HAP-1 (cell line): ENCODE results near the gene ZNF593OS.

Experiments used
- DNase-seq, 2 experiments: peaks; one replicate each; pipeline ENCODE4 v3.0.0-alpha.2; 2016 to 2020; ENCODE audit warnings: low spot score in 2 of 2
- H3K27me3 ChIP-seq: fragments of 250-450 bp; sonication (Bioruptor Pico); 2 replicates; pipeline ENCODE4 v1.5.1; 2020; ENCODE audit warnings: low read depth, mild to moderate bottlenecking, moderate library complexity
- H3K36me3 ChIP-seq: fragments of 250-450 bp; sonication (Bioruptor Pico); replicated peaks from 2 replicates; pipeline ENCODE4 v1.5.1; 2020; ENCODE audit warnings: mild to moderate bottlenecking
- H3K4me1 ChIP-seq: fragments of 250-450 bp; sonication (Bioruptor Pico); 2 replicates; pipeline ENCODE4 v1.5.1; 2020; ENCODE audit warnings: mild to moderate bottlenecking
- H3K4me3 ChIP-seq: fragments of 250-450 bp; sonication (Bioruptor Pico); 2 replicates; pipeline ENCODE4 v1.5.1; 2020; ENCODE audit warnings: mild to moderate bottlenecking, moderate library complexity
- H3K9me3 ChIP-seq: fragments of 250-450 bp; sonication (Bioruptor Pico); 2 replicates; pipeline ENCODE4 v1.5.1; 2020; ENCODE audit warnings: mild to moderate bottlenecking, moderate library complexity
- in situ Hi-C: fragments of 300-500 bp; cut with MboI; formaldehyde crosslinking; loops from 3 replicates; pipeline ENCODE4 v1.14.3; 2020; ENCODE audit warnings: low sequenced_read_pairs, inconsistent platforms, mixed read lengths

The ZNF593OS gene

DNA sequence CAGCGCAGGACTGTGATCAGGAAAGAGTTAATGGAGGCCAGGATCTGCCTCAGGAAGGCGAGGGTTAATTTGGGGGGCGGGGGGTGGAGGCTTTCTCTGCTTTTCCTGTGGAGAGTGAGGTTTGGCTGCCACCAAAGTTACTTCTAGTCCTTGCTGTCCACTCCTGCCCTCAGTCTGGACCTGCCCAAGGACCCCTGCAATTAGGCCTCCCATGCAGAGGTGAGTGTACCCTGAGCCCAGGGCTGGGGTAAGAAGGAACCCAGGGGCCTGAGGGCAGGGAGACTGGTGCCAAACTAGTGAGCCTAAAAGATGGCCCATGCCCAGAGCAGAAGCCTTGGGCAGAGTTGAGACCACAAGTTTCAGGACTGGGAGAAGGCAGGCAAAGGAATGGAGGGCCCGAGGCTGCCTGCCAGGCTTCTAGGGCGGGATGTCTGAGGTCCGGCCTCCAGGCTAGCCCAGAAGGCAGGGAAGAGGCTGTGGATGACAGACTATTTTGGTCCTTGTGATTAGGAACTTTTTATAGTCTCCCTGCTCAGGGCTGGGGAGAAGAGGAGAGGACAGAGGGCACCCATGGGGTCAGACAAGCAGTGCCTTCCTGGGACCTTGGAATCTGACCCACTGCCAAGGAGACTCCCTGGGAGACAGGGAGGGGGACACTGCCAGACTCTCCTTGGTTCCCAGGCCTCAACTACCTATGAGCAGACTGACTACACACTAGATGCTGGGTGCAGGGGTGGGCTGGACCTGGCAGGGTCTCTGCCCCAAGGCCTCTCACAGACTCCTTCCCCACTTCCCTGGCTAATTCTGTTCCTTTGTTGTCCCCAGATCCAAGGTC is 12.5 kb downstream of the ZNF593OS start, which contains the start of gene FAM110D:
Gene FAM110D (plus strand): TSS at position 172 of the 835 bp plus-strand sequence. CDS start 2,213 bp downstream, outside the sequence.
- Histone ChIP-seq H3K4me1 (peaks cover 19% of the 10 kb centered on the region), H3K27me3 (no peaks in the 10 kb centered on the region), H3K4me3 (no peak within 1 kb of the TSS), H3K9me3 (no peaks in the 10 kb centered on the region), H3K36me3 (no peaks in the 10 kb centered on the region)
- DNase-seq: no peak
- in situ Hi-C loops: loop anchor here (5.0 kb wide), 1 partner anchor 117 kb away; no protein-coding TSS in a partner anchor

DNA sequence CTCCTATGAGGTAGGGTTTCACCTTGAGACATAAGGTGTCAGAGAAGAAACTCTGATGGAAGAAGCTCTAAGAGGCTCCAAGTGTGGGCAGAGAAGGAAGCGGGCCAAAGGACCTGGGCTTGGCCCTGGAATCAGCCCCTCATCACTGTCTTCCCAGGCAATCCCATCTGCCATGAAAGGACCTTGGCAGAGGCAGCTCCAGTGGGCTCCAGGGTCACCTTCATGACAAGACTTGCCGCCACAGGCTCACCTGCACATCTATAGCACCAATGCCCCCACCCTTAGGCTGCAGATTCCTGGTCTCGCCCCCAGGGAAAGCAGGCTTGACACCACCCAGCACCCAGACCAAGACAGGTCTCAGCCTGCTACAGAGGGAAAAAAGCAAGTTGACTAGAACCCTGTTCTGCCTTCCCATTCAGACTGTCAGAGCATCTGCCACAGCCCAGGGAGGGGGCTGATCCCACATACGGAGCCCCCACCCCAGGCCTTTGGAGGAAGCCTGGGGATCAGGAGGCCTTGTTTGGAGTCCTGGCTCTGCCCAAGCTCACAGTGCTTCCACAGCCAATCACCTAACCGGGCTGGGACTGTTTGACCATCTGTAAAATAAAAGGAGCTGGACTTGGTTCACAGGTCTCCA is 13.2 kb downstream of the ZNF593OS start:
- DNase-seq: no peak
- Histone ChIP-seq H3K4me1 (peaks cover 16% of the 10 kb centered on the region), H3K36me3 (no peaks in the 10 kb centered on the region), H3K4me3 (no peak overlapping the region), H3K27me3 (no peaks in the 10 kb centered on the region), H3K9me3 (no peaks in the 10 kb centered on the region)
- in situ Hi-C loops: loop anchor here (5.0 kb wide), 1 partner anchor 116 kb away; no protein-coding TSS in a partner anchor

DNA sequence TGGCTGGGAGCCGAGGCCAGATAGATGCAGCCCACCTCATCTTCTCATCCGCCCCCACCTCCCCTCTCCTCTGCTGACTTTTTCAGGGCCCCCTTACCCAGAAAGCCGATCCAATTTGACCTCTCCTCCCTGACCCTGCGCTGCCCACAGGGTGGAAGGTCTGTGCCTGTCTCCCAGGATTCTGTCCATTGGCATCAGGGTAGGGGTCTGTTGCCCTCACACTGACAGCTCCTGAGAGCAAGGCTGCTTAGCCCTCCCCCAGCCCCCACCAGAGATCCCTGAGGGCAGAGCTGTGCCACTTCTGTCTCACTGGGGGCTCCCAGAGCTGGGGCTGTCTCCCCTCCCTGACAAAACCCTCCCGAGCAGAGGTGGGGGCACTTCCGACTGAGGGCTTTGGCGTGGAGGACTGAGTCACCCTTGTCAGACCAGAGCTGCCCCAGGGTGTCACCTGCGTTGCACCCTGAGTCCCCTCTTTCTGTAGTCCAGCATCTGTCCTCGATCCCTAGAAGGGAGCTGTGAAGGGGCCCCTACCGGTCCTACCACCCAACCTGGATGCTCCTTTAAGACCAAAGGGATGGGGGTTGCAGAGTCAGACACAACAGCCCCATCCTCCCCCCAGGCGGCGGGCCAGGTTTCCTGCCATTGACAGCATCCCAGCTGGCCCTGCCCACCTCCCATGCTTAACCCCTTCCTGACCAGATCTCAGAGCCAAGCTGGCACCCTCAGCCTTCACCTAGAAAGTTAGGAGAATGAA is 15.2 kb downstream of the ZNF593OS start:
- peaks cover 11% of the 10 kb centered on the region for H3K4me1 ChIP-seq
- DNase-seq: peak in 1 of 2 experiments; percentile 50
- in situ Hi-C loops: loop anchor here (5.0 kb wide), 1 partner anchor 114 kb away; no protein-coding TSS in a partner anchor
- H3K27me3 ChIP-seq: no peaks in the 10 kb centered on the region
- H3K9me3 ChIP-seq: no peaks in the 10 kb centered on the region
- H3K4me3 ChIP-seq: no peak overlapping the region
- no peaks in the 10 kb centered on the region for H3K36me3 ChIP-seq

DNA sequence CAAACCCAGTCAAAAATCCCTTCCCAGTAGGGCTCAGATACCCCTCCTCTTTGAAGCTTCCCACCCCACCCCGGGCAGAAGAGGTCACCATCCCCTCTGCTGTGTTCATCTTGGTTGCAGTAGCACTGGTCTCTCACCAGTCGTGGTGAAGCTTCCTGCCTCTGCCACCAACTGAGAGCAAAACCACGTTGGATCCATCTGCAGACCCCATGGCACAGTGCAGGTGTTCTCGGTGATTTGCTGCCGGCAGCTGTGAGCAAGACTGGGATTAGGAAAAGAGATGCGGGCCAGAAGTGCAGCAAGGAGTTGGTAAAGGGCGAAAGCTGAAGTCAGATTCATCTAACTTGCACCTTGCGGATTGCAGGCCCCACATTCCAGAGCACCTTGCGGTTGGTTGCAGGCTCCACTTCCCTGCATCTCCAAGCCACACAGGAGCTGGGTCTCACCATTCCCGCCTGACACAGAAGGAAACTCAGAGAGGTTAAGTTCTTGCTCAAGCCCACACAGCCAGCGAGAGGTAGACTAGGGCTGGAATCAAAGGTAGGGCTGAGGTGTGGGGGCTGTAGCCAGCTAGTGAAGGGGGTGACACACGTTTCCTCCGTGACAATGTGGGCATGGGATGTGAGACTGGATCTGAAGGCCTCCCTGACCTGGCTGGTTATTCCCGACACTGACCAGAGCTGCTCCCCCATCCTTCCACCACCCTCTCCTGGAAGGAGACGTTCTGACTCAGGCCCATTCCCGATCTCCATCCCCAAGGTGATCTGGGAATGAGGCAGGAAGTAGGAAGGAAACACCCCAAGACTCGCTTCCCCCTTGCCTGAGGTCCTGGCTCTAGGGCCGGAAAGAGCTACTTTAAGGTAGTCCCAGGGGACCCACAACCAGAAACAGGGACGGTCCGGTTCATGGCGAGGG is 16.0 kb downstream of the ZNF593OS start:
- no peak overlapping the region for H3K4me3 ChIP-seq
- no peaks in the 10 kb centered on the region for H3K36me3 ChIP-seq
- H3K4me1 ChIP-seq: peaks cover 8% of the 10 kb centered on the region
- H3K27me3 ChIP-seq: no peaks in the 10 kb centered on the region
- in situ Hi-C loops: loop anchor here (5.0 kb wide), 1 partner anchor 113 kb away; no protein-coding TSS in a partner anchor
- no peaks in the 10 kb centered on the region for H3K9me3 ChIP-seq
- no peak for DNase-seq

DNA sequence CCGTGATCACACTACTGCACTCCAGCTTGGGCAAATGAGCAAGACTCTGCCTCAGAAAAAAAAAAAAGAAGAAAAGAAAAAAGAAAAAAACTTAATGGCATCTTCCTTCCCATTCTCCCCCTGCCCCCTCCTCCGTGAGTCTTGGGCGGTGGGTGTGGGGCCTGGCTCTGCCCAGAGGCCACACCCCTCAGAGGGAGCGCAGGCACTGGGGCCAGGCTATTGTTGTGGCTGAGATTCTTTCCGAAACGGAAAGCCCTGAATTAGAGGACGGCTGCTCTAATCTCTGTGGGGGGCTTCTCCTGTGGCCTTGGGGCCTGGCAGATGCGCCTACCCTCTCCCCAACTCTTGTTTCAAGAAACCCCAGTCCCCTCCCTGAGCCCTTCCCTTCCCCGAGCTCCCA is 16.9 kb downstream of the ZNF593OS start:
- peaks cover 8% of the 10 kb centered on the region for H3K4me1 ChIP-seq
- H3K36me3 ChIP-seq: no peaks in the 10 kb centered on the region
- in situ Hi-C loops: loop anchor here (5.0 kb wide), 1 partner anchor 112 kb away; no protein-coding TSS in a partner anchor
- no peaks in the 10 kb centered on the region for H3K9me3 ChIP-seq
- no peak overlapping the region for H3K4me3 ChIP-seq
- peak in 1 of 2 experiments; percentile 48 for DNase-seq
- 0 out of 2 replicates have a peak, but pooled peaks cover 2% of the 10 kb centered on the region for H3K27me3 ChIP-seq

DNA sequence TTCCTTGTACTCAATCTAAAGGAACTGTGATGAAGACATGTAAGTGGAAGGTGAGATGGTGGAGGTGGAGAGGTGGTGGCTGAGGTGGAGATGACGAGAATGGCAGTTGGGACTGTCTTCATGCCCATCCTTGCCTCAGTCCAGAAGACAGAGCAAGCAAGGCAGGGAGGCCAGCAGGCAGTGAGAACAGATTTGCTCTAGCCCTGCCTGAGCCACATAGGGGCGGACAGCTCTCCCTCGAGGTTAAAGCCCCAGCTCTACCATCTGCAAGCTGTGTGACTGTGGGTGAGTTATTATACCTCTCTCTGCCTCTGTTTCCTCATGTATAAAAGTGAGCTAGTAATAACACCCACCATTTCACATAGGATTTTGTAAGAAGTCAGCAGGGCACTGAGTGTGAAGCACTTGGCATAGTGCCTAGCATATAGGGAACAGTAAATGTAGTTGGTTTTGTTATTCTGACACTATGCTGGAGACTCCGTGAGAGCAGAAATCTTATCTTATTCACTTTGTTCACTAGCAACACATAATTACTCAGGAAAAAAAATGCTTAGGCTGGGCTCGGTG is 17.6 kb downstream of the ZNF593OS start:
- 0 out of 2 replicates have a peak, but pooled peaks cover 2% of the 10 kb centered on the region for H3K27me3 ChIP-seq
- in situ Hi-C loops: no loop called here
- H3K36me3 ChIP-seq: no peaks in the 10 kb centered on the region
- DNase-seq: no peak
- peaks cover 8% of the 10 kb centered on the region for H3K4me1 ChIP-seq
- no peak overlapping the region for H3K4me3 ChIP-seq
- no peaks in the 10 kb centered on the region for H3K9me3 ChIP-seq

DNA sequence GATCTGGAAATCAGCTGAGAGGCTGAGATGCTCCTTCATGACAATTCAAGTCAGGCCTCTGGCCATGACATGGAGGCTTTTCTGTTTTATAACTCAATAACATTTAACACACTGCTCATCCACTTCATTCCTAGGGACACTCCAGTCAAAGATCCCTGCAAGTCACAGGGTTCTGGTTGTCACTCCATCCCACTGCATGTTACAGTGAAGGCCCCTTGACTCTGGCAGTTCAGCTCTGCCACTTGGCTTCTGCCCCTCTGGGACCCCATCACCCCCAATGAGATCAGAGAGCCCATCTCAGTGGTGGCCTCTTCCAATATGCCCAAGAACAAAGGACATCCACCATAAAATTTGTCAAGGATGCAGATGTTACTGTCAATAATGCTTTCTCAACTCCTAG is 22.7 kb downstream of the ZNF593OS start:
- Histone ChIP-seq H3K36me3 (no peaks in the 10 kb centered on the region), H3K4me1 (no peaks in the 10 kb centered on the region), H3K27me3 (0 out of 2 replicates have a peak, but pooled peaks cover 2% of the 10 kb centered on the region), H3K4me3 (no peak overlapping the region), H3K9me3 (no peaks in the 10 kb centered on the region)
- peak in 1 of 2 experiments; percentile 1 for DNase-seq
- in situ Hi-C loops: loop anchor here (5.0 kb wide), 1 partner anchor 42 kb away; no protein-coding TSS in a partner anchor

DNA sequence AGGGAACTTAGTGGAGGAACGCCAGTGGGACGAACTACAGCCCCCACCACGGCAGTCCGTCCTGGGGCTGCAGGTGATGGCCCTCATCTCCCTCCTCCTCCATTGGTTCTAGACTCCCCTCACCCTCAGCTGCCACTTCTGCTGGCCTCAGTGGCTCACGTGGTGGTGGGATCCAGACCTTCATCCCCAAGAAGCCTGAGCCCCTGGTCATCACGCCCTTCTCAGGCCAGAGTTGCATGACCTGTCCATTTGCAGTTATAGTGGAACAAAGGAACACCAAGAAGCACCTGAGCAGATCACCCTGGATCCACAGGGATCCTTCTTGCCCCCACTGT is 25.7 kb downstream of the ZNF593OS start:
- no peaks in the 10 kb centered on the region for H3K36me3 ChIP-seq
- no peak overlapping the region for H3K4me3 ChIP-seq
- in situ Hi-C loops: loop anchor here (5.0 kb wide), 1 partner anchor 39 kb away; no protein-coding TSS in a partner anchor
- H3K9me3 ChIP-seq: no peaks in the 10 kb centered on the region
- no peak for DNase-seq
- H3K27me3 ChIP-seq: 0 out of 2 replicates have a peak, but pooled peaks cover 2% of the 10 kb centered on the region
- H3K4me1 ChIP-seq: no peaks in the 10 kb centered on the region

DNA sequence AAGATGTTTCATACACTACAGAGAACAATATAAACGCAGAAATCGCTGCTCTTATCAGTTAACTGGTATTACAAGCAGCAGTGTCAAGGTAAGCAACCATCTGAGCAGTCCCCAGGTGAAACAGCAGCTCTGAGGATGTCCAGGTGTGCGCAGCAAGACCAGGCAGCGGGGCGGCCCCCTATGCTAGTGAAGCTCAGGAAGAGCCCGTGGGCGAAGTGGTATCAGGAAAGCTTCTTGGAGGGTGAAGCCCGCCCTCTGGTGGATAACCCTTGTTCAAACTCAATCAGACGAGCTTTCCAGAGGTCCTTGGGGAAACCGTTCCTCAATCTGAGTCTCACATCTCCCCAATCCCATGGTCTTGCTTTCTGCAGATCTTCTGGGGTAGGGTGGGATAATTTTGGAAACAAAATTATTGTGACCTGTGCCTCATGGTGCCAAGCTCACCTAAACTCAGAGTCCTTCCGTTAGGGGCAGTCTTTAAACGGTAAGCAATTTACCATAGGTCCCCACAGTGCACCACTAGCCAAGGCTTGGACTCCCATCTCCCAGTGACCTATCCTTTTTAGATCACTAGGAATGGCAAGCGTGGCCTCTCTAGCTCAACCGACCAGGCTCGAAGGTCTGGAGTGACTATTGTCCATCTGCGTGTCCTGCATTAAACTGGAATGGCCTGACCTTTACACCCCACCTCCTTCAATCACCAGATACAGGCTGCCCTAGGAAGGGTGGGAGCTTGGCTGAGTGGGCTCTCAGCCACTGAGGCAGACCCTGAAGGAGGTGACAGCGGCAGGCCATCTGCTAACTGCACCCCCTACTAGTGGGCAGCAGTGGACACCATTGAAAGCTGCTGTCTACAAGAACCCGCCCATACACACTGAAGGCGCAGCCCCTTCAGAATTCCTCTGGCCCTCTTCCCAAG is 26.3 kb downstream of the ZNF593OS start:
- Histone ChIP-seq H3K27me3 (0 out of 2 replicates have a peak, but pooled peaks cover 2% of the 10 kb centered on the region), H3K9me3 (no peaks in the 10 kb centered on the region), H3K4me1 (no peaks in the 10 kb centered on the region), H3K36me3 (no peaks in the 10 kb centered on the region), H3K4me3 (no peak overlapping the region)
- peak; percentile 84 to 88 for DNase-seq
- in situ Hi-C loops: loop anchor here (5.0 kb wide), 1 partner anchor 38 kb away; no protein-coding TSS in a partner anchor

DNA sequence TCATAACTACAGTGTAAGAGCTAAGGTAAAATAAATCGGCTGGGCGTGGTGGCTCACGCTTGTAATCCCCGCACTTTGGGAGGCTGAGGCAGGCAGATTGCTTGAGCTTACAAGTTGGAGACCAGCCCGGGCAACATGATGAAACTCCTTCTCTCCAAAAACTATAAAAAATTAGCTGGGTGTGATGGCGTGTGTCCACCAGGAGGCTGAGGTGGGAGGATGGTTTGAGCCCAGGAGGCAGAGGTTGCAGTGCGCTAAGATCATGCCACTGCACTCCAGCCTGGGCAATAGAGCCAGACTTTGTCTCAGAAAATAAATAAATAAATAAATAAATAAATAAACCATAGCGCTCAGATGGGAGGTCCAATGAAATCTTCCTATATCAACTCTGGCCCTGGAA is 29.5 kb downstream of the ZNF593OS start:
- Histone ChIP-seq H3K4me1 (no peaks in the 10 kb centered on the region), H3K9me3 (no peaks in the 10 kb centered on the region), H3K27me3 (no peaks in the 10 kb centered on the region), H3K4me3 (no peak overlapping the region), H3K36me3 (no peaks in the 10 kb centered on the region)
- in situ Hi-C loops: no loop called here
- no peak for DNase-seq

DNA sequence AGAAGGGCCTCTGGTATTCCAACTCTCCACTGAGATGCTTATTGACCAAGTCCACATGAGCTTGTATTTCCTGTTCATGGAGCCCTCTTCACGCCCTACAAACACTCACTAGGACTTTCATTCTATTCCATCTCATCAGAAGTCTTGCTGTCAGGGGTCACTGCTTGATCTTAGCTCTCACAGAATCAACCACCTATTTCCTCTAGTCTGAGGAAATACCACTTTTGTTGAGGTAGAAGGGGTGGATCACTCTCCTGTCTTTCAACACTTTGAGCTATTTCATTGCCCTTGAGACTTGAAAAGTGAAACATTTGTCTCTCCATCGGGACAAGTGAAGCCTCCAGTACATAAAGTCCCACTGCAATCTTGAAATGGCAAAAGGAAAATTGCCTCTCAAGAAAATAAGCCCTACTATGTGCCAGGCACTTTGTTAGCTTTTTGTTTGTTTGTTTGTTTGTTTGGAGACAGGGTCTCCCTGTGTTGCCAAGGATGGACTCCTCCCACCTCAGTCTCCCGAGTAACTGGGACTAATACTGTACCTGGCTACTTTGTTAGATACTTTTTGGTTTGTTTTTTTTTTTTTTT is 32.6 kb downstream of the ZNF593OS start:
- DNase-seq: no peak
- no peaks in the 10 kb centered on the region for H3K27me3 ChIP-seq
- H3K9me3 ChIP-seq: no peaks in the 10 kb centered on the region
- H3K4me1 ChIP-seq: no peaks in the 10 kb centered on the region
- in situ Hi-C loops: no loop called here
- H3K4me3 ChIP-seq: no peak overlapping the region
- H3K36me3 ChIP-seq: no peaks in the 10 kb centered on the region
